GM19455 (cell line): ENCODE data around the gene PHC2.

Experiments
- ATAC-seq: cut with Tn5 transposase; IDR thresholded peaks from one replicate; pipeline ENCODE4 v1.9.1; 2021; ENCODE audit not compliant: unreplicated experiment

PHC2 gene

GRCh38 chr1:33424610-33425009 lies 6.3 kb downstream of the PHC2 start:
- no peak for ATAC-seq

GRCh38 chr1:33424205-33424604 lies 6.7 kb downstream of the PHC2 start:
- ATAC-seq, result no peak

- no peak for ATAC-seq
Measured at GRCh38 chr1:33420870-33421775, 9.8 kb downstream of the PHC2 start.

DNA sequence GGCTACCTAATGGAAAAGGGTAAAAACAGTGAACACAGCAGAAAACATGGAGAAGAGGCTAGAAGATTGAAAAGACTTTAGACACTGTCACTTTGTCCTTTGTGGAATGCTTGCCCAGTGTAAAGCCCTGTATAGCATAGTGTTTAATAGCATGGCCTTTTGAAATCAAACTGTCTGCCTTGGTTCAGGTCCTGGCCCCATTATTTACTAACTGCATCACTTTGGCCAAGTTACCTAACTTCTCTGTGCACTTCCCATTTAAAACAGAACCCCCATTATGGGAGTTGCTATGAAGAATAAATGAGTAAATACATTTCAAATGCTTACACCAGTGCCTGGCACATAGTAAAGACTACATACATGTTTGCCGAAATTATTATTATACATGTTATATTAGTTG lies 12.1 kb downstream of the PHC2 start:
- ATAC-seq, result no peak

GRCh38 chr1:33414879-33415278 lies 16.0 kb downstream of the PHC2 start:
- no peak for ATAC-seq

DNA sequence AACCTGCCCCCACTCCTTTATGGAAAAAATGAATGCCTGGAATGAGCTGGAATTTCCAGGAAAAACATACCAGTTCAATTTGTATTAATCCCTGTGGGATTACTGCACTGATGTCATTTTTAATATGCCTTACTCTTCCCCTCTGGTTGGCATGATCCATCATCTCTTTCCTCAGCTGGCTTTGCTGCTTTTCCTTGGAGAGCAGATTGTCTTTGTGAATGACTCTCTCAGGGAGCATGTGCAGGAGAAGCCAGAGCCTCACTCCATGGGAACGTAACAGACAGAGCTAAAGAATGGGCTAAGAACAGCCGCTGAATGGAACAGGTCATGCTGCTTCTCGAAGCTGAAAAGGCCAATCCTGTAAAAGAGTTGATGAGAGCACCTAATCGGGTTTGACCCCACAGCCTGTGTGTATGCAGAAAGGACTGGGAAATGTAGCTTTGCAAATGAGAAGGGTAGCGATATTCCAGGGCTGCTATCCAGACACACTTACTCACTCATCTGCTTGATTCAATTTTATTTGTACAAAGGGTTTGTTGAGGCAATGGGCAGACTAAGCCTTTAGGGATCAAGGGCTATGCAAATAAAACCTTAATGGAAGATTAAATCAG lies 20.7 kb downstream of the PHC2 start:
- ATAC-seq, result no peak

DNA sequence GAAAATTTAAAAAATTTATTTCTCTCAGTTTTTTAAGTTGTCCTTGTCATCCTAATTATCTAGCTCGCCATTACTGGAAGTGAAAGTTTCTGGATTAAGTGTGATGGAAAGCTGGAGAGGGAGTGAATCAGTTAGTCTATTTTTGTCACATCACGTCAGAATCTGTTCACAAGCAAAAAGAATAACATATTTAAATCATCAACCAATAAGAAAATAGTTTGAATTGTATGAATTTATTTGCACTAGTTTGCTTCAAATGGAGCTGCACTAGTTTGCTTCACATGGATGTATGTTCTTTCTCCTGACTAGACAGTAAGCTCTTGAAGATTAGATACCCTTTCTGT lies 22.8 kb downstream of the PHC2 start:
- no peak for ATAC-seq

GRCh38 chr1:33407352-33408092 lies 23.4 kb downstream of the PHC2 start:
- no peak for ATAC-seq

- ATAC-seq, result no peak
Measured at GRCh38 chr1:33402206-33402605, 28.7 kb downstream of the PHC2 start.

DNA sequence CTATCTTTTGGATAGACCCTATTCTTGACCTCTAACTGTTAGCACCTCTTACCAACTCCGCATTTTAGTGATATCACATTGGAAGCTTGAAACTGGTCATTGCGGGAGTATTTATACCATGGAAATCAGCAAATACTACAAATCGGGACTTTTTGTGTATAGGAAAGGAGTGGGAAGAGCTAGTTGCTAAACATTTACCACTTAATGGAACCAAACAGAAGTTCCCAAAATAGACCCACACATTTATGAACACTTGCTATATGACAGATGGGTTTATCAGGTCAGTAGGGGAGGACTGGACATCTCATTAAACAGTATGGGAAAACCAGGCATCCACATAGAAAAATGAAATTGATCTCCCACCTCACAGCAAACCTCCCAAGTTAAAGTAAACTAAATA lies 29.4 kb downstream of the PHC2 start:
- ATAC-seq, result no peak

GRCh38 chr1:33400153-33400911 lies 30.6 kb downstream of the PHC2 start:
- no peak for ATAC-seq

- no peak for ATAC-seq
Measured at GRCh38 chr1:33399375-33399774, 31.5 kb downstream of the PHC2 start.

DNA sequence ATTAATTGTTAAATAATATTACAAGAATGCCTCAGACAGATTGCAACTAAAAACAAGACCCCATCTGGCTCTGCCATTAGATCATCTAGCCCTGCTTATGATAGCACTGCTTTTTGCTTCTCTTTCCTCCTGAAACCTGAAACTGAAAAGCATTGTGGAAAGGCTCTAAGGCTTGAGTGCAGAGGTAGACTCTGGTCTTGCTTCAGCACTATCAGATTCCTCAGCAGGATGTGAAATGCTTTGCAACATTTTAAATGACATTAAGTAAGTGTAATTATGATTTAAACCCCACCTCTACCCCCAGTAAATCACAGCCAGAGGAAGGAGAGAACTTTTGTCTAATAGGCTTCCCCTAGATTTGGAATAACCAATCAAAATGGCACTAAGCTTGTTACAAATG lies 32.9 kb downstream of the PHC2 start:
- no peak for ATAC-seq

GRCh38 chr1:33397125-33397506 lies 33.8 kb downstream of the PHC2 start:
- no peak for ATAC-seq

GRCh38 chr1:33396188-33397124 lies 34.4 kb downstream of the PHC2 start:
- ATAC-seq, result no peak

DNA sequence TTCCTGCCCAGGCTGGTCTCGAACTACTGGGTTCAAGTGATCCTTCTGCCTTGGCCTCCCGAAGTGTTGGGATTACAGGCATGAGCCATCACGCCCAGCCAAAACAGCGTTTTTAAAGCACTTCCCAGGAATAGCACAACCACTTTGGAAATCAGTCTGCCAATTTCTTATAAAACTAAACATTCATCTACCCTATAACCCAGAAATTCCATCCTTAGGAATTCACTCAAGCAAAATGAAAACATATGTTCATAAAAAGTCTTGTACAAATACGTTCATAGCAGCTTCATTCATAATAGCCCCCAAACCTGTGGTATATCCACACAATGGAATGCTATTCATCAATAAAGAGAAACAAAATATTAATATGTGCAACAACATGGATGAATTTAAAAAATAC lies 36.1 kb downstream of the PHC2 start:
- no peak for ATAC-seq

DNA sequence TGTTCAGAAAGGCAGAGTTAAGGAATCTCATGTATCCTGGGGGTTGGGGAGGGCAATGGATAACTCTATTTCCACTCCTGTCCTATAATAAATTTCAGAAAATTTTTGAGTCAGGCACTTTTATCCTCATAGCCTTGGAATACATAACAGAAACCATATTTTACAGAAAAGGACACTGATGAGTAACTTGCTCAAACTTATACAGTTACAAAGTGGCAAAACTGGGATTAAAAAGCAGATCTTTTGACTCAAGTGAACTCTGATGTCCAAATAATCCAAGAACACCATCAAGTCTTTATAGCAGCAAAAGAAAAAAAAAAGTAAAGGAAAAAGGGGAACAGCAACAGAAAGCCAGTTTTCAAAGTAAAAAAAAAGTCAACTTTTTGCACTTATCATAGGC lies 36.9 kb downstream of the PHC2 start:
- no peak for ATAC-seq

DNA sequence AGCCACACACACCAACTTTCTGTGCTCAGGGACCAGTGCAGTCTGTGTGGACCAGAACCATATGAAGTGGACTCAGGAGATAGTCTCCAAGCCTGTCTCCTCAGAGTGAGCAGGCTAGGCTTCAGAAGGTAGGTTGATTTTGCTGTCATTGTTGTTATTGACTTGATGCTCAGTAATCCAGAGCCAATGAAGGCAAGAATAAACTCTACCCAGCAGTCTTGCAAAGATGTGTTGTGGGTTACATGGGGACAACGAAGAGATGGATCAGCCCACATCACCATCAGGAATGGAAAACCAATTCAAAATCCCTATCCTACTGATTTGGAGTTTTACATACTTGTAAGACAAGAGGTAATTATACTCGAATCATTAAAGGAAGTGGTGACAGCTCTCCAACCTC lies 37.4 kb downstream of the PHC2 start:
- ATAC-seq, result no peak

DNA sequence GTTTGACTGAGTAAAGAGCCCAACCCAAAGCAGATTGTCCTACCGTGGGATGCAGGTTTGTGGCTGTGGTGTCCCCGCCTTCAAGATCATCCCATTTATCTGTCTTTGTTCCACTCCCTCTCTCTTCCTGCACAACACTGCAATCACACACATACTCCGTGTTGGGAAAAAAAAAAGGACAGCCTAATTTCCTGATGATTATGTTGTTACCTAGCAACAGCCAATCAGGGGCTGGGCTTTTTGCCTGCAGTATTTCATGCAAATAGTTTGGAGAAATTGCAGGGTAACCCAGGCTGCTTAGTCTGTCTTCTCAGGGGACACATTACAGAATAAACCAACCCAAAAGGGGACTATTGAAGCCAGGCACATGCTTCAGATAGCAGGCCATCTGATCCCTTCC lies 38.3 kb downstream of the PHC2 start:
- no peak for ATAC-seq

DNA sequence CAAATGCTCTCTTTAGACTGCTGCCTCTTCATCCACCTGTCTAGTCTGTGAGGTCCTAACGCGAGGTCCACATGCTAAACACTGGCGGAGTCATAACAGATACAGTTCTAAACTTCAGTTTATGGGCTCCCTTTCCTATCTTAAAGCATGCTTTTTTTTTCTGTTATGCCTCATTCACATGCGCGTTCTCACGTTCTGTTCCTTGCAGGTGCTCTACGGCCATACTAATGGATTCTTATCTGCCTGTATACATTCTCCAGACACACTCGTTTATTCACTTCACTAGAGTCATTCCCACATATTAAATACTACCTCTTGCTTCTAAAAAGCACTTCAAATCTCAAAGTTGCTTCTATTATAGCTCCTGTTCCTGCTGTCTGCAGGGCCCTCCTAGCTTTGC lies 38.7 kb downstream of the PHC2 start:
- ATAC-seq, result no peak
